ENCODE data around the gene KCNAB3. TPM values are rescaled to one million over a fixed set of nuclear protein-coding genes. Genes with fewer than 3 reads are reported as not detected.
A peak's percentile ranks its signal among the peaks of the same experiment; 100 is the strongest.

KCNAB3 gene
- total RNA-seq, 1 experiment from 2014 or later: 0.45 TPM

GRCh38 chr17:7903154-7904103, 26.2 kb downstream of the KCNAB3 start:
- H3K4me1 ChIP-seq (replicated peaks): no peaks in the 10 kb centered on the region
- peaks cover 95% of the 10 kb centered on the region for H3K36me3 ChIP-seq
- no peaks in the 10 kb centered on the region for H3K9me3 ChIP-seq (replicated peaks)
- no peak overlapping the region for H3K27ac ChIP-seq
- no peak for DNase-seq (ENCODE audit: low read depth in 1 of 2, low spot score in 2 of 2)
- no peaks in the 10 kb centered on the region for H3K27me3 ChIP-seq (replicated peaks)
- no peak overlapping the region for H3K4me3 ChIP-seq

- H3K4me1 ChIP-seq (replicated peaks): no peaks in the 10 kb centered on the region
- H3K27me3 ChIP-seq (replicated peaks): no peaks in the 10 kb centered on the region
- peaks cover 88% of the 10 kb centered on the region for H3K36me3 ChIP-seq
- no peak overlapping the region for H3K4me3 ChIP-seq
- H3K9me3 ChIP-seq (replicated peaks): no peaks in the 10 kb centered on the region
- no peak overlapping the region for H3K27ac ChIP-seq
- DNase-seq (ENCODE audit: low read depth in 1 of 2, low spot score in 2 of 2): no peak
Observed at GRCh38 chr17:7897773-7898172, 31.9 kb downstream of the KCNAB3 start.

GRCh38 chr17:7897090-7897489, 32.6 kb downstream of the KCNAB3 start:
- Histone ChIP-seq H3K27me3 (replicated peaks) (no peaks in the 10 kb centered on the region), H3K27ac (no peak overlapping the region), H3K4me3 (no peak overlapping the region), H3K36me3 (peaks cover 87% of the 10 kb centered on the region), H3K4me1 (replicated peaks) (no peaks in the 10 kb centered on the region), H3K9me3 (replicated peaks) (no peaks in the 10 kb centered on the region)
- no peak for DNase-seq (ENCODE audit: low read depth in 1 of 2, low spot score in 2 of 2)

GRCh38 chr17:7894866-7895265, 34.8 kb downstream of the KCNAB3 start:
- Histone ChIP-seq H3K4me1 (replicated peaks) (no peaks in the 10 kb centered on the region), H3K27me3 (replicated peaks) (no peaks in the 10 kb centered on the region), H3K27ac (no peak overlapping the region), H3K4me3 (no peak overlapping the region), H3K36me3 (peaks cover 90% of the 10 kb centered on the region), H3K9me3 (replicated peaks) (no peaks in the 10 kb centered on the region)
- DNase-seq (ENCODE audit: low read depth in 1 of 2, low spot score in 2 of 2): no peak

- H3K27me3 ChIP-seq (replicated peaks): no peaks in the 10 kb centered on the region
- peaks cover 5% of the 10 kb centered on the region for H3K4me1 ChIP-seq (replicated peaks)
- H3K36me3 ChIP-seq: peaks cover 90% of the 10 kb centered on the region
- no peak for DNase-seq (ENCODE audit: low read depth in 1 of 2, low spot score in 2 of 2)
- H3K9me3 ChIP-seq (replicated peaks): no peaks in the 10 kb centered on the region
- no peak overlapping the region for H3K27ac ChIP-seq
- H3K4me3 ChIP-seq: no peak overlapping the region
Observed at GRCh38 chr17:7894226-7894625, 35.4 kb downstream of the KCNAB3 start.

GRCh38 chr17:7893187-7893880, 36.3 kb downstream of the KCNAB3 start:
- no peak for DNase-seq (ENCODE audit: low read depth in 1 of 2, low spot score in 2 of 2)
- Histone ChIP-seq H3K27ac (no peak overlapping the region), H3K4me3 (no peak overlapping the region), H3K4me1 (replicated peaks) (peaks cover 14% of the 10 kb centered on the region), H3K9me3 (replicated peaks) (no peaks in the 10 kb centered on the region), H3K27me3 (replicated peaks) (no peaks in the 10 kb centered on the region), H3K36me3 (peaks cover 82% of the 10 kb centered on the region)

DNA sequence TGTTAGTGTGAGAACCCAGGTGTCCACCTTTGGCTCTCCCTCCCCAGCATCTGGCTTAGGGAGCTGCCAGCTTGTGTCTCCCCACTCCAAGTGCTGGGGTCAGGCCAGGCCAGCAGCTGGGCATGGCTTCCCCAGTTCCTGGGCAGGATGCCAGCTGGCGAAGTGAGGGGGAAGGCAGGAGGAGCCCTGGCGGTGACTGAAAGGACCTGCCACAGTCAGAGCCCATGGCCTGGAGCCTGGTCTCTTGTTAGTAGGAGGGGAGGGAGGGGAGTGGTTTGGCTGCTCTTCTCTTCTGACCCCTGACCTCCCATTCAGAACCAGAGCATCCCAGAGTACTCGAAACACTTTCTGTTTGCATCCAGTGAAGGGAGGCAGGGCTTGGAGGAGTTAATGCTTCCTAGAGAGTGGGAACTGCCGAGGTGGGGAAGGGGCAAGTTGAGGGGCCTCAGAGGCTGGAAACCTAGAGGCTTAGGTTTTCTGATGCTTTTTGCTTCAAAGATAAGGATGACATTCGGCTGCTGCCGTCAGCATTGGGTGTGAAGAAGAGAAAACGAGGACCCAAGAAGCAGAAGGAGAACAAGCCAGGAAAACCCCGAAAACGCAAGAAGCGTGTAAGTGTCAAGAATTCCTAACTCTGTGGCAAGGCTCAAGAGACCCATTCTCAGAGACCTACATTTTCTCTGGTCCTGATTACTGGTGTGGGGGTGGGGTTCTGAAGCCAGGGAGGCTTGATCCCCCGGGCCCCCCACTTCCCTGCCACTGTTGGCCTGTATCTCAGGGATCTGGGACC, 40.3 kb downstream of the KCNAB3 start:
- no peak overlapping the region for H3K4me3 ChIP-seq

DNA sequence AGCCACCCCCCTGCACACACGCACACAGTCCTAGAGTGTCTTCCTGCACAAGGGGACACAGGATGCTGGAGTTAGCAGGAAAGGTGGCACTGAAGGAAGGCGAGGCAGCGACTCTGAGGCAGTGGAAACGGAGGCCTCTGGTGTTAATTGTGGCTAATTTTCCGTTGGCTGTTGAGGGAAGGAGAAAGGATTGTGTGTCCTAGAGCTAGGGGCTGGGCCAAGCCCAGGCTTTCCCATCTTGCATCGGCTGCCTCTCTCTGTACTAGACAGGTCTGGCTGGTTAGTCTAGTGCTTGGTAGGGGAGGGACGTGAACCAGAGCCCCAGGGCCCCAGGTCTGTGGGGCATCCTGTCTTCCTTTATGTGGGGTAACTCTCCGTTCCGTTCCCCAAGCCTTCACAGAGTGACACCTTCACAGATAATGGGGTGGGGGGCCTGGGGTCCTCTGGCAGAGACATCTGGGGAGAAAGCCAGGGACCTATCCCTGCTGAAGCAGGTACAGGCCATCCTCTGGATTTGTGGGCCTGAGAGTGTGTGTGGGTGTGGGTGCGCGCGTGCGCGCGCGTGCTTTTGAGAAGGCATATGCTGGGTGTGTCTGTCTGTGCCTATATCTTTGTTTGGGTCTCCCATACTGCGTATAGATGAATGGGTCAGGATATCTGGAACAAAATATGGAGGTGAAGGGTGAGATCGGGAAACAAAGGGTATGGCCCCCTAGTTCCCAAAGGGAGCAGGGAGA, 41.3 kb downstream of the KCNAB3 start, which contains the start of gene CHD3:
Gene CHD3, plus strand, starts transcription at position 606 of the 737 bp plus-strand sequence. CDS start 212 bp downstream, outside the sequence.
- peaks cover 36% of the 10 kb centered on the region for H3K4me1 ChIP-seq (replicated peaks)
- DNase-seq (ENCODE audit: low read depth in 1 of 2, low spot score in 2 of 2): no peak
- peak within 1 kb of the TSS; percentile 24; the same call in 1 of the 2 replicates for H3K27ac ChIP-seq
- H3K36me3 ChIP-seq: peaks cover 37% of the 10 kb centered on the region
- no peaks in the 10 kb centered on the region for H3K9me3 ChIP-seq (replicated peaks)
- peak within 1 kb of the TSS; percentile 30 for H3K4me3 ChIP-seq
- no peaks in the 10 kb centered on the region for H3K27me3 ChIP-seq (replicated peaks)

More for the DNA sequence above, 40.3 kb downstream of the KCNAB3 start:
- Histone ChIP-seq H3K4me1 (replicated peaks) (peaks cover 29% of the 10 kb centered on the region), H3K27ac (no peak overlapping the region), H3K36me3 (peaks cover 47% of the 10 kb centered on the region), H3K9me3 (replicated peaks) (no peaks in the 10 kb centered on the region), H3K27me3 (replicated peaks) (no peaks in the 10 kb centered on the region)
- DNase-seq (ENCODE audit: low read depth in 1 of 2, low spot score in 2 of 2): peak; percentile 82 to 94

GRCh38 chr17:7887482-7888183, 42.0 kb downstream of the KCNAB3 start:
- DNase-seq (ENCODE audit: low read depth in 1 of 2, low spot score in 2 of 2): peak; percentile 95 to 98
- Histone ChIP-seq H3K27ac (peak overlapping the region; percentile 24; the same call in 1 of the 2 replicates), H3K4me1 (replicated peaks) (peaks cover 37% of the 10 kb centered on the region), H3K36me3 (peaks cover 36% of the 10 kb centered on the region), H3K27me3 (replicated peaks) (no peaks in the 10 kb centered on the region), H3K4me3 (peak overlapping the region; percentile 63), H3K9me3 (replicated peaks) (no peaks in the 10 kb centered on the region)

DNA sequence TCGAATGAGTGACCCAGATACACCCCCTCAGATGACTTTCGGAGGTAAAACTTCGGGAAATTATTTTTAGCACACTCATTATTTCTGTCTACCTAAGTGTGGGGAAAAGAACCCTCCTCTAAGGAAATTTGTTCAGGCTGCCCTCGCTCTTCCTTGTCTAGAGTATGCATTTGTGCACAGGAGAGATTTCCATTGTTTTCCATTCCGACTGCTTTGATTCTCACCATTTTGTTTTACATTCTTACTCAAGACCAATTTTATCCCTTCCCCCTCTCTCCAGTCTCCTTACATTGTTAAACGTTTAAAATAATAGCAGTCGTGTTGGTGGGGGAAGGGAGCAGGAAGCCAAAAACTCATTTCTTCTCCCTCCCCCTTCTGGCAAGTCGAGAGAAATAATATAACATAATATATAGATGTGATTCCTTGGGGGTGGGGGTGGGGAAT, 42.6 kb downstream of the KCNAB3 start:
- Histone ChIP-seq H3K4me3 (peak overlapping the region; percentile 63), H3K36me3 (peaks cover 34% of the 10 kb centered on the region), H3K4me1 (replicated peaks) (peaks cover 37% of the 10 kb centered on the region), H3K27me3 (replicated peaks) (no peaks in the 10 kb centered on the region), H3K27ac (peak overlapping the region; percentile 75), H3K9me3 (replicated peaks) (no peaks in the 10 kb centered on the region)
- no peak for DNase-seq (ENCODE audit: low read depth in 1 of 2, low spot score in 2 of 2)

DNA sequence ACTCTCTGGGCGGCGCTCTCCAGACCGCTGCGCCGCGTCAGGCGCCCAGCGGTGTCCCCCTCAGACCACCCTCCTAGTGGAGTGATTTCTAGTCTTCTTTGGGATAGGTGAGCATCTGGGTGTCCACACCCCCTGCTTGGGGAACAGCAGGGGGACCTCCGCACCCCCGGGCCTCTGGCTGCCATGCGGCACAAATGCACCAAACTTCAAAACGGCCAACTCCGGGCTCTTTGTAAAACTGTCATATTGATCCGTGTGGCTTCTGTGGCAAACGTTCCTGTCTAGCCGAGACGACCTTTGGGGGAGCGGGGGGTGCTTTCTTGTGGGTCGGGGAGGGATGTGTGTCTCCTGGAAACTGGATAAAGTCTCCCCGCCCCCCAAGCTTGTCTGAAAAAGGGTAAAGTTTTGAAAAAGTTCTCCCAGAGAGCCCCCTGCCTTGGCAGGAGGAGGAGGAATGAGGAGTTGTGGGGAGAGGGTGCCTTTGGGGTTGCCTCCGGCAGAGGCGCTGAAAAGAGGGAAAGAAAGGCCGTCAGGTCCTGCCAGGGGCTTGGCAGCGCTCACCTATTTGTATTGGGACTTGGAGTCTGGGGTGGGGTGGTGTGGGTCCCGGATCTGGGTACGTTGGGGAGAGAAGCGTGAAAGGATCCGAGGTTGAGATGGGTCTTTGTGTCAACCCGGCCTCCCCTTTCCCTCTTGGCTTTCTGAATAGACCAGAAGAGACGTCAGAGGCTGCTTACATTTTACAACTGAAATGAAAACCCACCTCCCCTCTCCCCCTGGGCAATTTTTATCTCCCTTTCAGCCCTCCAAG, 43.2 kb downstream of the KCNAB3 start:
- DNase-seq (ENCODE audit: low read depth in 1 of 2, low spot score in 2 of 2): peak in 1 of 2 experiments; percentile 57
- Histone ChIP-seq H3K27ac (peak overlapping the region; percentile 75), H3K36me3 (peaks cover 30% of the 10 kb centered on the region), H3K27me3 (replicated peaks) (no peaks in the 10 kb centered on the region), H3K9me3 (replicated peaks) (no peaks in the 10 kb centered on the region), H3K4me1 (replicated peaks) (peaks cover 37% of the 10 kb centered on the region), H3K4me3 (peak overlapping the region; percentile 63)
